Activated CD4-positive, alpha-beta T cell treated with anti-CD3 and anti-CD28 coated beads for 36 hours (primary cell): ENCODE measurements around the gene GJC2. TPM values are rescaled to one million over a fixed set of nuclear protein-coding genes. Genes with fewer than 3 reads are reported as not detected.
A peak's percentile ranks its signal among the peaks of the same experiment; 100 is the strongest.

Experiments
- ATAC-seq: fragments of 200-7000 bp; cut with Tn5 transposase; one replicate; pipeline ENCODE4 v1.10.0; 2021; ENCODE audit warnings: mild to moderate bottlenecking, moderate library complexity
- CTCF ChIA-PET: fragments of 350-600 bp; sonication (Branson Sonifier 250); formaldehyde crosslinking; loops from one replicate; lab custom pipeline; 2021; ENCODE audit warnings: antibody characterized with exemption; lab: Charles Lee
- POLR2A ChIA-PET: fragments of 350-600 bp; sonication (Branson Sonifier 250); formaldehyde crosslinking; loops from one replicate; lab custom pipeline; 2021; ENCODE audit warnings: antibody characterized with exemption, inconsistent platforms; lab: Charles Lee
- DNase-seq: peaks from one replicate; pipeline ENCODE4 v3.0.0-alpha.2; 2020
- H3K27ac Mint-ChIP-seq: one replicate; pipeline ENCODE4 v1.8.0; 2021; ENCODE audit warnings: mixed read lengths
- H3K27me3 Mint-ChIP-seq: one replicate; pipeline ENCODE4 v1.8.0; 2021; ENCODE audit warnings: mixed read lengths
- H3K36me3 Mint-ChIP-seq: one replicate; pipeline ENCODE4 v1.8.0; 2021; ENCODE audit warnings: low read depth, mixed read lengths
- H3K4me1 Mint-ChIP-seq: one replicate; pipeline ENCODE4 v1.8.0; 2021; ENCODE audit warnings: mixed read lengths
- H3K4me3 Mint-ChIP-seq: one replicate; pipeline ENCODE4 v1.8.0; 2021; ENCODE audit warnings: mild to moderate bottlenecking, moderate library complexity, mixed read lengths
- H3K9me3 Mint-ChIP-seq: one replicate; pipeline ENCODE4 v1.8.0; 2021; ENCODE audit warnings: low read depth, mixed read lengths
- intact Hi-C, 2 experiments: fragments of 100-400 bp; cut with DNase I in 1 of 2; cut with micrococcal nuclease in 1 of 2; formaldehyde crosslinking; loops; one replicate each; pipeline versions ENCODE4 v1.14.2 to v1.15.1; 2022 to 2024; cut with DNase I, micrococcal nuclease
- total RNA-seq, 2 experiments: library from RNA; stranded (reverse); gene quantifications; one replicate each; pipeline ENCODE4 v1.2.3, GENCODE V29; 2021

The GJC2 gene
- under 1 TPM in 1 of 2 experiments, not detected in 1; 0.64 TPM for total RNA-seq

GRCh38 chr1:228149406-228150119 lies at the start of gene GJC2:
Gene GJC2 (plus strand): TSS chr1:228149930. CDS start chr1:228157759, 7,829 bp downstream.
- Mint-ChIP-seq H3K27ac (no peak within 1 kb of the TSS), H3K4me3 (no peak within 1 kb of the TSS), H3K9me3 (no peaks in the 10 kb centered on the region), H3K27me3 (no peaks in the 10 kb centered on the region), H3K36me3 (no peaks in the 10 kb centered on the region), H3K4me1 (peaks cover 5% of the 10 kb centered on the region)
- POLR2A ChIA-PET: no interaction called here
- CTCF ChIA-PET: no interaction called here
- intact Hi-C loops: no loop called here
- DNase-seq (no peak), ATAC-seq (no peak)

GRCh38 chr1:228100822-228101613 lies 48.7 kb upstream of the GJC2 start:
- POLR2A ChIA-PET: interaction anchor here (1.3 to 1.5 kb wide), 2 partner anchors 13 to 64 kb away, joined by 3 read pairs; partner anchors contain the start of gene IBA57
- peaks cover 20% of the 10 kb centered on the region for H3K4me1 Mint-ChIP-seq
- ATAC-seq: no peak
- intact Hi-C loops: loop anchor here (5.0 to 10.0 kb wide), 2 partner anchors 336 to 1694 kb away; partner anchors contain the start of gene PARP1 (in 1 of the 2)
- DNase-seq: no peak
- H3K27me3 Mint-ChIP-seq: no peaks in the 10 kb centered on the region
- H3K9me3 Mint-ChIP-seq: no peaks in the 10 kb centered on the region
- peak overlapping the region; percentile 69 for H3K27ac Mint-ChIP-seq
- peaks cover 39% of the 10 kb centered on the region for H3K36me3 Mint-ChIP-seq
- CTCF ChIA-PET: interaction anchor here (1.5 kb wide), 1 partner anchor 102 kb away, joined by 4 read pairs; no protein-coding TSS in a partner anchor
- peak overlapping the region; percentile 89 for H3K4me3 Mint-ChIP-seq

DNA sequence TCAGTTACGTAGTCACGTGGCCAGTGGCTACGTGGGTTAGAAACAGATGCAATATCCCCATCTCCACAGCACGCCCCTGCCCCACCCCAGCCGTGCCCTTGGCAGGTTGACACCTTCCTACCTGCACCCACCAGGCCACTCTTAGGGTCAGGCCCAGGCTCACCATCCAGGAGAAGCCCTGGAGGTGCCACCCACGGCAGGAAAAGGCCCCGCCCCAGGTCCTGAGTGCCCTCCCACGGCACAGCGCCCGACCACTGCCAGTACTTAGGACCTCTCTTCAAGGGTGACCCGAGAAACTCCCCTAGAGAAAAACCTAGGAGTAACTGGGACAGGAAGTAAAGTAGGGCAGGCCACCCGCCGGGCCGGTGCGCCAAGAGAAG lies 48.1 kb upstream of the GJC2 start:
- ChIA-PET POLR2A (interaction anchor here (0.9 to 1.3 kb wide), 4 partner anchors 9 to 64 kb away, joined by 3 to 6 read pairs (median 4); partner anchors contain the start of gene IBA57), CTCF (no interaction called here)
- peak overlapping the region; percentile 69 for H3K27ac Mint-ChIP-seq
- ATAC-seq (no peak), DNase-seq (no peak)
- intact Hi-C loops: loop anchor here (5.0 to 10.0 kb wide), 2 partner anchors 337 to 1694 kb away; partner anchors contain the start of gene PARP1 (in 1 of the 2)
- peaks cover 20% of the 10 kb centered on the region for H3K4me1 Mint-ChIP-seq
- no peaks in the 10 kb centered on the region for H3K9me3 Mint-ChIP-seq
- H3K27me3 Mint-ChIP-seq: no peaks in the 10 kb centered on the region
- H3K4me3 Mint-ChIP-seq: peak overlapping the region; percentile 89
- H3K36me3 Mint-ChIP-seq: peaks cover 42% of the 10 kb centered on the region

DNA sequence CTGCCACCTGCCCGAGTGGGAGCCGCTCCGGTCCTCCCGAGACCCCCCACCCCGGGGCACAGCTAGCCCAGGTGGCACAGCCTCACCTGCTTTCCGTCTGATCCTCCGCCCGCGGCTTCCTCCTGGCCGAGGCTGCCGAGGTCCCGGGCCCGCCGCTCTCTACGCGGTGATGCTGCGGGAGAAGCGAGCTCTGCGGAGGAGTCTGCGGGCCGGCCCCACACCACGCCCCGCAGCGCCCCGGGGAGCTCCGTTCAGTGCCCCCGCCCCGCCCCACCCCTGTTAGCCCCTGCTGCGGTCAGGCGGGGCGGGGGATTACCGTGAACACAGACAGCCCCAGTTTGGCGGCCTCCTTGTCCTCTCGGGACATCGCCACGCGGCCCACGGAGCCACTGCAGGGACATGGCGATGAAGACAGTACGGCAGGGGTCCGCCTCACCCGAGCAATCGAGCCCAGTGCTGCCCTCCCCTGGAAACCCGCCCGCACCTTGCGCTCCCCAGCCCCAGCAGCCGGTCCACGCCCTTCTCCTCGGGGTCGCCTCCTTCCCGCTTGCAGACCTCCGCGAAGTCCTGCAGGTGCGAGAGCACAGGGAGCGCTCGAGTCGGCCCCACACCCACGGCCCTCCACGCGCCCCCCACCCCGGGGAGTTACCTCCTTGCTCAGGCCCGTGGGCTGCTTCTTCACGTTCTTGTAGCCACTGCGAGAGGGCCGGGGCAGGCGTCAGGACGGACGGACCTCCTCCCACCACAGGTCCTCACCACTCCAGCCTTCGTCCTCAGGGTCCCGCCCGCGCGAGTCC lies 47.5 kb upstream of the GJC2 start:
- Mint-ChIP-seq H3K36me3 (peaks cover 41% of the 10 kb centered on the region), H3K27me3 (no peaks in the 10 kb centered on the region), H3K27ac (peak overlapping the region; percentile 37), H3K9me3 (no peaks in the 10 kb centered on the region), H3K4me3 (peak overlapping the region; percentile 89), H3K4me1 (peaks cover 20% of the 10 kb centered on the region)
- ChIA-PET CTCF (no interaction called here), POLR2A (interaction anchor here (0.9 to 1.3 kb wide), 4 partner anchors 10 to 63 kb away, joined by 3 to 6 read pairs (median 4); partner anchors contain the start of gene IBA57)
- intact Hi-C loops: loop anchor here (2.0 to 10.0 kb wide), 3 partner anchors 337 to 1695 kb away; partner anchors contain the start of genes JMJD4 (in 1 of the 2), PARP1 (in 1 of the 2) and SNAP47 (in 1 of the 2)
- peak; percentile 78 for DNase-seq
- ATAC-seq: peak; percentile 56

DNA sequence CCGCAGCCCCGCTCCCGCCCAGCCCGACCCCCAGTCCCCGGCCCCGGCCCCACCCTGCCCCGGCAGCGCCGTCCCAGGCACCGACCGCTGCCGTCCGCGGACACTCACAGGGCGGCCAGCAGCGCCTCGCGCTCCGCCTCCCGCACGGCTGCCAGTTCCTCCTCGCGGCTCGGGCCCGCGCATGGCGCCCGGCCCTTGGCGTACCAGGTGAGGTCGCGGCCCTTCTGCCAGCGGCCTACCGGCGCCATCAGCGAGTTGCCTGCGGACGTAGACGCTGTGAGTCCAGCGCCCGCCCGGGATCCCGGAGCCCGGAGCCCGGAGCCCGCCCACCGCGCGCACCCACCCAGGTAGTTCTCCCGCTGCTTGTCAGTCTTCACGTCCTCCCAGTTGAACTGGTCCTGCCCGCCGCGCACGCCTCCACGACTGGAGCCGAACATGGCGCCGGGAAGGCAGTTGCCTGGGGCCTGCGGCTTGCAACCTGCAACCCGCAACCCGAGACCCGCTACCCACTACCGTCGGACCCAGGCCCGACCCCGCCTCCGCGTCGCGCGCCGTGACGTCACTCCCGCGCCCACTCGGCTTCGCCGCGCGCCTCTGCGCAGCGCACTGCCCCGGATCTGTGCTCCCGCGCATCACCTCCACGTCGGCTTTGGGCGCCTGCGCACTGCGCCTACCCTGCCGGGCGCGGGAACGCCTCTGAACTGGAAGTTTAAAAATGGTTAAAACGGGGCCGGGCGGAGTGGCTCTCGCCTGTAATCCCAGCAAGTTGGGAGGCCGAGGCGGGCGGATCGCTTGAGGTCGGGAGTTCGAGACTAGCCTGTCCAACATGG lies 46.7 kb upstream of the GJC2 start, which contains the start of gene C1orf35:
Gene C1orf35 (minus strand): TSS at position 535 of the 830 bp plus-strand sequence. CDS start 98 bp downstream, at position 437.
- Mint-ChIP-seq H3K4me3 (peak within 1 kb of the TSS; percentile 89), H3K27me3 (no peaks in the 10 kb centered on the region), H3K27ac (peak within 1 kb of the TSS; percentile 91), H3K4me1 (peaks cover 22% of the 10 kb centered on the region), H3K9me3 (no peaks in the 10 kb centered on the region), H3K36me3 (peaks cover 35% of the 10 kb centered on the region)
- ChIA-PET CTCF (no interaction called here), POLR2A (interaction anchor here (0.6 kb wide), 1 partner anchor 1791 kb away, joined by 3 read pairs; no protein-coding TSS in a partner anchor)
- DNase-seq: peak; percentile 97
- ATAC-seq: peak; percentile 90
- intact Hi-C loops: loop anchor here (1.0 to 10.0 kb wide), 8 partner anchors 21 to 1696 kb away; partner anchors contain the start of genes ARF1 (in 2 of the 2), GUK1 (in 1 of the 2), IBA57 (in 1 of the 2) and JMJD4 (in 1 of the 2)

DNA sequence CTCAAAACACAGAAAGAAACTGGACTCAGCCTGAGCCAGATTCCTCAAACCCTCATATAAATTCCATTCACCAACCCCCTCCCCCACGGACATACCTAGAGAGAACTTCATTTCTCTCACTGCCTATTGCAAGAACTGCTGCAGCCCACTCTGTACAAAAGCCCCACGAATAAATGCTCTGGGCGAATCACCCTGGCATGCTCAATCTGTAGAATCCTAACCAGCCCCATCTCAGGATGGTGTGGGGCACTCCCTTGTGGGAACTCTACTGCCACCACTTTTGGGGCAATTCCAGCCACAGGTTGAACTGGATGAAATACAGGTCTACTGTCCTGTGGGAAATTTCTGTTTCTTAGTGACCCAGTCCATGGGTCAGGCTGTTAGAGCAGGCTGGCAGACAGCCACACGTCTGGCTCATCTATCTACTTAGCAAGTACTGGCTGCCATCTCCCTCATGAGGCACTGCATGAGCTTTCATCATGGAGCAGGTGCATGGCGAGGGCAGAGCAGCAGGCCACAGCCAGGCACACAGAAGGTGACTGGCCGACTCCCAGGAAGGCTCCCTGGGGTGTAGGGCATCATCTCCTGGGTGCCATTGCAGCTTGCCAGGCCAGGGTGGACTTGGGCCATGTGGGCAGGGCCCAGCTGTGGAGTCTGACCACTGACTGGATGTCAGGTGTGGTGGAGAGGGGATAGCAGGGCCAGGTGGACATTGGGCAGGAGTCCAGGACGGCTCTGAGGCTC lies 45.0 kb upstream of the GJC2 start:
- H3K27me3 Mint-ChIP-seq: no peaks in the 10 kb centered on the region
- H3K27ac Mint-ChIP-seq: peak overlapping the region; percentile 61
- ChIA-PET CTCF (interaction anchor here (1.5 kb wide), 1 partner anchor 12 kb away, joined by 3 read pairs; no protein-coding TSS in a partner anchor), POLR2A (interaction anchor here (0.6 kb wide), 1 partner anchor 55 kb away, joined by 5 read pairs; no protein-coding TSS in a partner anchor)
- DNase-seq (no peak), ATAC-seq (no peak)
- H3K4me3 Mint-ChIP-seq: peak overlapping the region; percentile 89
- peaks cover 28% of the 10 kb centered on the region for H3K4me1 Mint-ChIP-seq
- intact Hi-C loops: loop anchor here (5.0 to 10.0 kb wide), 2 partner anchors 340 to 1697 kb away; partner anchors contain the start of gene PARP1 (in 1 of the 2)
- no peaks in the 10 kb centered on the region for H3K9me3 Mint-ChIP-seq
- H3K36me3 Mint-ChIP-seq: peaks cover 27% of the 10 kb centered on the region

GRCh38 chr1:228105270-228105995 lies 44.3 kb upstream of the GJC2 start:
- peaks cover 21% of the 10 kb centered on the region for H3K36me3 Mint-ChIP-seq
- ChIA-PET CTCF (interaction anchor here (0.6 kb wide), 1 partner anchor 89 kb away, joined by 3 read pairs; no protein-coding TSS in a partner anchor), POLR2A (interaction anchor here (0.6 kb wide), 1 partner anchor 54 kb away, joined by 5 read pairs; no protein-coding TSS in a partner anchor)
- no peak overlapping the region for H3K27ac Mint-ChIP-seq
- no peaks in the 10 kb centered on the region for H3K27me3 Mint-ChIP-seq
- H3K4me3 Mint-ChIP-seq: no peak overlapping the region
- peaks cover 35% of the 10 kb centered on the region for H3K4me1 Mint-ChIP-seq
- no peaks in the 10 kb centered on the region for H3K9me3 Mint-ChIP-seq
- no peak for DNase-seq
- ATAC-seq: no peak
- intact Hi-C loops: loop anchor here in 1 of 2 experiments (10.0 kb wide), 1 partner anchor 341 kb away; no protein-coding TSS in a partner anchor

GRCh38 chr1:228105996-228106799 lies 43.5 kb upstream of the GJC2 start:
- POLR2A ChIA-PET: interaction anchor here (1.1 kb wide), 1 partner anchor 24 kb away, joined by 5 read pairs; the partner anchor contains the start of gene ARF1
- no peak for DNase-seq
- CTCF ChIA-PET: interaction anchor here (0.6 to 1.9 kb wide), 4 partner anchors 25 to 89 kb away, joined by 3 to 8 read pairs (median 3); no protein-coding TSS in a partner anchor
- Mint-ChIP-seq H3K9me3 (no peaks in the 10 kb centered on the region), H3K4me1 (peaks cover 32% of the 10 kb centered on the region), H3K4me3 (peak overlapping the region; percentile 90), H3K27ac (no peak overlapping the region), H3K27me3 (no peaks in the 10 kb centered on the region), H3K36me3 (peaks cover 20% of the 10 kb centered on the region)
- ATAC-seq: no peak
- intact Hi-C loops: loop anchor here in 1 of 2 experiments (10.0 kb wide), 1 partner anchor 341 kb away; no protein-coding TSS in a partner anchor
